Transverse colon (tissue), 4 donors: ENCODE measurements around the gene ZC3H7A. TPM values are rescaled to one million over a fixed set of nuclear protein-coding genes. Genes with fewer than 3 reads are reported as not detected.

Source experiments
- DNase-seq: peaks from one replicate; pipeline ENCODE4 v3.0.0-alpha.2; 2019
- H3K27ac ChIP-seq, 4 donors: fragments of 200-600 bp; sonication (generic); 2 replicates each; pipeline ENCODE4 v1.5.1; 2016 to 2018; ENCODE audit warnings: inconsistent platforms in 4 of 4
- H3K27me3 ChIP-seq: fragments of 200-600 bp; sonication (generic); 2 replicates; pipeline ENCODE4 v1.5.1; 2017; ENCODE audit warnings: inconsistent platforms
- H3K36me3 ChIP-seq, 4 donors: fragments of 200-600 bp; sonication (generic); 2 replicates each; pipeline ENCODE4 v1.5.1; 2017 to 2019; ENCODE audit warnings: inconsistent platforms in 4 of 4
- H3K4me1 ChIP-seq, 4 donors: fragments of 200-600 bp; sonication (generic); 2 replicates each; pipeline ENCODE4 v1.5.1; 2017 to 2020; ENCODE audit warnings: inconsistent platforms in 4 of 4
- H3K4me3 ChIP-seq, 4 donors: fragments of 200-600 bp; sonication (generic); 1 replicate in 1 of 4; 2 replicates in 3 of 4; pipeline versions ENCODE4 v1.5.1 to v1.6.1; 2017 to 2019; ENCODE audit warnings: inconsistent platforms in 4 of 4
- H3K9me3 ChIP-seq, 2 donors: fragments of 200-600 bp; sonication (generic); 2 replicates each; pipeline ENCODE4 v1.5.1; 2017 to 2019; ENCODE audit warnings: inconsistent platforms in 2 of 2
- EP300 ChIP-seq: sonication (generic); formaldehyde crosslinking; IDR thresholded peaks from one replicate; pipeline ENCODE4 v1.6.1; 2017; ENCODE audit warnings: antibody characterized with exemption, low read depth
- POLR2A ChIP-seq: fragments of 450-650 bp; IDR thresholded peaks from one replicate; pipeline ENCODE4 v1.6.1; 2016; ENCODE audit warnings: antibody characterized with exemption, mild to moderate bottlenecking, moderate library complexity
- POLR2AphosphoS5 ChIP-seq, 3 donors: sonication (generic); formaldehyde crosslinking; IDR thresholded peaks; one replicate each; pipeline ENCODE4 v1.6.1; 2016; ENCODE audit warnings: antibody characterized with exemption in 3 of 3
- WGBS, 2 donors: methylation state at CpG; one replicate each; pipeline ENCODE4 v1.1.5; 2018; ENCODE audit warnings: low coverage in 1 of 2; 5-methylcytosine and 5-hydroxymethylcytosine counted together
- in situ Hi-C, 4 donors: fragments of 200-750 bp; cut with MboI; loops; one replicate each; pipeline versions ENCODE4 v1.15.0 to v1.15.1; 2017; ENCODE audit warnings: low sequenced_read_pairs in 3 of 4, low pct_ligation_motif_present in 1 of 4, low pct_unique_long_range_greater_than_20kb in 1 of 4
- intact Hi-C: fragments of 100-400 bp; cut with DNase I; formaldehyde crosslinking; loops from one replicate; pipeline ENCODE4 v1.15.1; 2023; ENCODE audit warnings: low total_unique reads
- total RNA-seq, 4 donors: library from RNA; depleted of rRNA; stranded (reverse); fragments of >200 nt; gene quantifications; one replicate each; pipeline ENCODE4 v1.1.0, GENCODE V29; 2016
- TF ChIP-seq, protein P1 (sequence below), 5 experiments: fragments of 200-600 bp in 3 of 5; fragments of 450-650 bp in 2 of 5; sonication (generic) in 3 of 5; IDR thresholded peaks; 1 replicate in 2 of 5; 2 replicates in 3 of 5; pipeline ENCODE4 v1.5.1; 2016 to 2017; ENCODE audit warnings: antibody characterized with exemption in 5 of 5, inconsistent platforms in 3 of 5, mild to moderate bottlenecking in 2 of 5, moderate library complexity in 1 of 5

ZC3H7A gene
- total RNA-seq, 4 donors from 2014 or later: 38.1 to 92.0 (median 63.3) TPM

DNA sequence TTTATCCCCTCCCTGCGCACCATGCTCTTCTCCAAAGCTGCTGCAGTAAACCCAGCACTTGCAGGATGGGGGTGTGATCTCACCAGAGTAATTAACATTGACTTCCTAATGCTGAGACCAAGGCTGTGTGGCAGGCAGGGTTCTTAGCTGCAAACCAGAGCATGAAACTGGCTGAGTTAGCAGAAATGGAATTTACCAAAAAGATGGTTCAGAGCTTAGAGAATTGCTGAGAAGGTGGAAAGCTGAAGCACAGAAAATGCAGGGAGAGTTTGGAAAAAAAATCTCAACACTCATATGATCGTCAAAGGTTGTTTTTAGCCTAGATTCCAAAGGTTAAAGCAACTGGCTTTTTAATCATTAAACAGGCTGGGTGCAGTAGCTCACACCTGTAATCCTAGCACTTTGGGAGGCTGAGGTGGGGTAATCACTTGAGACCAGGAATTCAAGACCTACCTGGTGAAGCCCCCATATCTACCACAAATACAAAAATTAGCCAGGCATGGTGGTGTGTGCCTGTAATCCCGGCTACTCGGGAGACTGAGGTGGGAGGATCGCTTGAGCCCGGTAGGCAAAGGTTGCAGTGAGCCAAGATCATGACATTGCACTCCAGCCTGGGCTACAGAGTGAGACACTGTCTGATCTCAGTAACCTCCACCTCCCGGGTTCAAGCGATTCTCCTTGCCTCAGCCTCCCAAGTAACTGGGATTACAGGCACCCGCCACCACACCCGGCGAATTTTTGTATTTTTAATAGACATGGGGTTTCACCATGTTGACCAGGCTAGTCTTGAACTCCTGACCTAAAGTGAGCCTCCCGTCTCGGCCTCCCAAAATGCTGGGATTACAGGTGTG lies 48.4 kb downstream of the ZC3H7A start:
- Histone ChIP-seq H3K36me3 (peaks cover 0 to 29% (median 11%) of the 10 kb centered on the region in 4 donors), H3K4me1 (peaks cover 0 to 39% (median 15%) of the 10 kb centered on the region in 4 donors), H3K4me3 (peak overlapping the region in 1 of 4 donors; percentile 21), H3K27ac (peak overlapping the region; percentile 64 to 85 (median 76)), H3K27me3 (no peaks in the 10 kb centered on the region), H3K9me3 (no peaks in the 10 kb centered on the region)
- DNase-seq: peak; percentile 59
- TF ChIP-seq POLR2A (peak; percentile 16), POLR2AphosphoS5 (IDR thresholded peaks at IDR 0.05) (peak in 1 of 3 donors; percentile 56)
- TF ChIP-seq, protein P1, sequence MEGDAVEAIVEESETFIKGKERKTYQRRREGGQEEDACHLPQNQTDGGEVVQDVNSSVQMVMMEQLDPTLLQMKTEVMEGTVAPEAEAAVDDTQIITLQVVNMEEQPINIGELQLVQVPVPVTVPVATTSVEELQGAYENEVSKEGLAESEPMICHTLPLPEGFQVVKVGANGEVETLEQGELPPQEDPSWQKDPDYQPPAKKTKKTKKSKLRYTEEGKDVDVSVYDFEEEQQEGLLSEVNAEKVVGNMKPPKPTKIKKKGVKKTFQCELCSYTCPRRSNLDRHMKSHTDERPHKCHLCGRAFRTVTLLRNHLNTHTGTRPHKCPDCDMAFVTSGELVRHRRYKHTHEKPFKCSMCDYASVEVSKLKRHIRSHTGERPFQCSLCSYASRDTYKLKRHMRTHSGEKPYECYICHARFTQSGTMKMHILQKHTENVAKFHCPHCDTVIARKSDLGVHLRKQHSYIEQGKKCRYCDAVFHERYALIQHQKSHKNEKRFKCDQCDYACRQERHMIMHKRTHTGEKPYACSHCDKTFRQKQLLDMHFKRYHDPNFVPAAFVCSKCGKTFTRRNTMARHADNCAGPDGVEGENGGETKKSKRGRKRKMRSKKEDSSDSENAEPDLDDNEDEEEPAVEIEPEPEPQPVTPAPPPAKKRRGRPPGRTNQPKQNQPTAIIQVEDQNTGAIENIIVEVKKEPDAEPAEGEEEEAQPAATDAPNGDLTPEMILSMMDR (IDR thresholded peaks at IDR 0.05): no peak
- in situ Hi-C loops (no loop called here), intact Hi-C loops (no loop called here)
- 80% methylated on average over 13 of the region's 13 CpGs; no CpG with 5 or more reads in 1 of the 2 donors for WGBS, 2 donors

DNA sequence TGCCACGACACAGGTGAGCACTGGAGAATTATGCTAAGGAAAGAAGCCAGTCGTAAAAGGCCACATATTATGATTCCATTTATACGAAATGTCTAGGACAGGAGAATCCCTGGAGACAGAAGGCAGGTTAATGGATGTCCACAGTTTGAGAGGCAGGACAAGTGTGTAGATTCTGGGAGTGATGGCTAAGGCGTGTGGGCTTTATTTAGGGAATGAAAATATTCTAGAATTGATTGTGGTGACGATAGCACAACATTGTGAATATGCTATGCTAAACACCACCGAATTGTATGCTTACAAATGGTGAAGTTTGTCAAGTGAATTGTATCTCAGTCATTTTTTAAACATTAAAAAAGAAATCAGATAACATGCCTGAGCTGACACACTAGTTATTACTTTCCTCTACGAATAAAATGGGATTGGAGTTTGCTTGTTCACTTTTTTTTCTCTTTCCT lies 49.1 kb downstream of the ZC3H7A start:
- intact Hi-C loops: no loop called here
- in situ Hi-C loops: no loop called here

DNA sequence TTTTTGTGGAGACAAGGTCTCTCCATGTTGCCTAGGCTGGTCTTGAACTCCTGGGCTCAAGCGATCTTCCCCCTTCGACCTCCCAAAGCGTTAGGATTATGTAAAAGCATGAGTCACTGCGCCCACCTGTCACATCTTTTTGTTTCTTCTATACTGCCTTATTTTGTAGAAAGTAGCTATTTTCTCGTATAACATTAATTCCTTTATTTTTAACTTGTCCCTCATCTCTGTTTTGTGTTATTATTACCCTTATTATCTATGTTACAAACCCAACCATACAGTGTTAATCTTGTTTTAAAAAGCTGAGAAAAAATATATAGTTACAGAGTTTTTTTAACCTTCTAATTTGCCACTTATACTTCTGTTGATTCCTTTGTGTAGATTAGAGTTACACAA lies 53.0 kb downstream of the ZC3H7A start:
- no peak for DNase-seq
- intact Hi-C loops: no loop called here
- WGBS, 2 donors: 65 to 81% methylated on average over 4 to 5 of the region's 5 CpGs
- H3K4me3 ChIP-seq: no peak overlapping the region
- peak overlapping the region; percentile 98 to 100 (median 98) for H3K27ac ChIP-seq
- peaks cover 11 to 59% (median 47%) of the 10 kb centered on the region in 4 donors for H3K4me1 ChIP-seq
- H3K9me3 ChIP-seq: no peaks in the 10 kb centered on the region
- no peak for TF ChIP-seq EP300
- no peak for TF ChIP-seq POLR2AphosphoS5 (IDR thresholded peaks at IDR 0.05)
- TF ChIP-seq, protein P1 (IDR thresholded peaks at IDR 0.05): no peak
- no peak for TF ChIP-seq POLR2A
- in situ Hi-C loops: no loop called here
- H3K36me3 ChIP-seq: no peaks in the 10 kb centered on the region
- no peaks in the 10 kb centered on the region for H3K27me3 ChIP-seq

More for the DNA sequence above, 49.1 kb downstream of the ZC3H7A start:
- TF ChIP-seq, protein P1 (IDR thresholded peaks at IDR 0.05): no peak
- TF ChIP-seq POLR2AphosphoS5 (IDR thresholded peaks at IDR 0.05) (no peak), EP300 (no peak), POLR2A (no peak)
- no peak for DNase-seq
- peaks cover 0 to 29% (median 11%) of the 10 kb centered on the region in 4 donors for H3K36me3 ChIP-seq
- H3K9me3 ChIP-seq: no peaks in the 10 kb centered on the region
- H3K4me1 ChIP-seq: peaks cover 0 to 41% (median 22%) of the 10 kb centered on the region in 4 donors
- H3K27me3 ChIP-seq: no peaks in the 10 kb centered on the region
- WGBS, 2 donors: 44 to 54% methylated on average over 7 of the region's 7 CpGs
- H3K4me3 ChIP-seq: peak overlapping the region in 1 of 4 donors; percentile 21
- H3K27ac ChIP-seq: peak overlapping the region; percentile 64 to 85 (median 76)

DNA sequence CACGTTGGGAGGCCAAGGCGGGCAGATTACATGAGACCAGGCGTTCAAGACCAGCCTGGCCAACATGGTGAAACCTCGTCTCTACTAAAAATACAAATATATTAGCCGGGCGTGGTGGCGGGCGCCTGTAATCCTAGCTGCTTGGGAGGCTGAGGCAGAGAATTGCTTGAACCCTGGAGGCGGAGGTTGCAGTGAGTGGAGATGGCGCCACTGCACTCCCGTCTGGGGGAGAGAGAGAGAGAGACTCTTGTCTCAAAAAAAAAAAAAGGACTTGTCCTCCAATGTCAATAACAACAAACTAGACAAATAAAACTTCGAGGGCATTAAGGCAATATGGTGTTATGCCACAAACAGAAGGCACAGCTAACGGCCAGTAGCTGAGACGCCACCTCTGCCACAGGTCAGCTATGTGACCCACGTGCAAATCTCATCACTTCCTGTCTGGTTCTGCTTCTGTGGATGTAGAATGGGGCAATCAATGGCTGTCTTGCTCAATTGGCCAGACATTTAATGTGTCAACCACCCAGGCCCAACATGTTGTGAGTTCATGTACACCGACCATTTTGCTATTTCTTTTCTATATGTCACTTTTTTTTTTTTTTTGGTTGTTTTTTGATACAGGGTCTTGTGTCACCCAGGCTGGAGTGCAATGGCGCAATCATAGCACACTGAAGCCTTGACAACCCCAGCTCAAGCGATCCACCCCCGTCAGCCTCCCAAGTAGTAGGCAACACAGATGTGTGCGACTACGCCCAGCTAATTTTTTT lies 53.6 kb downstream of the ZC3H7A start:
- intact Hi-C loops: loop anchor here (2.0 kb wide), 1 partner anchor 53 kb away; the partner anchor contains the start of gene ZC3H7A

More for the DNA sequence above, 53.6 kb downstream of the ZC3H7A start:
- 34 to 41% methylated on average over 10 to 21 of the region's 21 CpGs for WGBS, 2 donors
- DNase-seq: peak; percentile 39
- no peaks in the 10 kb centered on the region for H3K36me3 ChIP-seq
- no peaks in the 10 kb centered on the region for H3K27me3 ChIP-seq
- H3K27ac ChIP-seq: peak overlapping the region; percentile 98 to 100 (median 98)
- peak overlapping the region; percentile 12 to 86 (median 82) for H3K4me3 ChIP-seq
- TF ChIP-seq POLR2AphosphoS5 (IDR thresholded peaks at IDR 0.05) (peak in 1 of 3 donors; percentile 26), EP300 (no peak)
- no peaks in the 10 kb centered on the region for H3K9me3 ChIP-seq
- peaks cover 11 to 61% (median 46%) of the 10 kb centered on the region in 4 donors for H3K4me1 ChIP-seq
- in situ Hi-C loops: no loop called here
